GM12872 (cell line): ENCODE measurements around the gene VWDE.
A peak's percentile ranks its signal among the peaks of the same experiment; 100 is the strongest.

ENCODE experiments used
- CTCF ChIP-seq: IDR thresholded peaks from 3 replicates; pipeline ENCODE4 v1.5.1; 2011; ENCODE audit warnings: low read depth, mild to moderate bottlenecking, low read length, moderate library complexity; ENCODE audit not compliant: insufficient read depth

VWDE gene

GRCh38 chr7:12296051-12296570 is 107.6 kb downstream of the VWDE start:
- no peak for TF ChIP-seq CTCF

GRCh38 chr7:12294701-12295100 is 109.0 kb downstream of the VWDE start:
- TF ChIP-seq CTCF = no peak

- TF ChIP-seq CTCF = peak; percentile 47; the same call in 2 of the 3 replicates
These were observed 111.8 kb downstream of the VWDE start for GRCh38 chr7:12291870-12292269.

GRCh38 chr7:12290761-12291160 is 112.9 kb downstream of the VWDE start:
- TF ChIP-seq CTCF = no peak

GRCh38 chr7:12289996-12290395 is 113.7 kb downstream of the VWDE start:
- TF ChIP-seq CTCF = no peak

GRCh38 chr7:12287901-12288300 is 115.8 kb downstream of the VWDE start:
- no peak for TF ChIP-seq CTCF

GRCh38 chr7:12281038-12281437 is 122.6 kb downstream of the VWDE start:
- no peak for TF ChIP-seq CTCF
